ENCODE data around the gene MINDY4.

Gene MINDY4

DNA sequence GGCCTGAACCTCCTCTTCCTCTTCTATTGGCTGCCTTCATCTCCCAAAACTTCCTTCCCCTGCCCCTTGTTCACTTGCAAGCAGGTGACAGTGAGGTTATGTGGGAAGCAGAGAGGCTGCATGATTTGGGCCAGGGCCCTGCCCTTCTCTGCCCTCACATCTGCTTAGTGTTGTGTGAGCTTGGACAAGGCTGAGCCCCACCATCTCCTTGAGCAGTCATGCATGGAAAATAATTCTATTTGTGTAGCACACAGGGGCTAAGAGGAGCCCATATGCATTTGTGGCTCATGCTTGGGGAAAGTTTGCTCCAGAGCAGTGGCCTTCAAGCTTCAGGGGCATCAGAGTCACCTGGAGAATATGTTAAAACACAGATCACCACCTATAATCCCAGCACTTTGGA is 113.7 kb downstream of the MINDY4 start:
- FAIRE-seq = no peak

DNA sequence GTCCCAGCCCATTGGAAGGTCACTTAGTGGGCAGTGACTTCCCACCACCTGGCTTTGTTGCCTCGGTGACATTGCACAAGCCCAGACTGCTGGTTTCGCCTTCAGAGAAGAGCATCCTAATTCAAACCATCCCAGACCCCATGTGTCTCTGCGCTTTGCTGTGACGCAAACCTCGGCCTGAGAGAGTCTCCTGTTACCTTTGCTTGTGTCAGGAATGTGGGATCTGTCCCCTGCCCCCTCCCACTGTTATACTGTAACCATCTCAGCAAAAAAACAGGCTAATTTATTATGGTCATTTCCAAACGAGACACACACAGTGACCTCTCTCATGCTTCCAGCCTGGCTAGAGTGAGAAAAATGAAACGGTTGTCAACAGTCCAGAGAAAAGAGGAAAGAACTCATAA is 115.4 kb downstream of the MINDY4 start:
- FAIRE-seq = no peak

DNA sequence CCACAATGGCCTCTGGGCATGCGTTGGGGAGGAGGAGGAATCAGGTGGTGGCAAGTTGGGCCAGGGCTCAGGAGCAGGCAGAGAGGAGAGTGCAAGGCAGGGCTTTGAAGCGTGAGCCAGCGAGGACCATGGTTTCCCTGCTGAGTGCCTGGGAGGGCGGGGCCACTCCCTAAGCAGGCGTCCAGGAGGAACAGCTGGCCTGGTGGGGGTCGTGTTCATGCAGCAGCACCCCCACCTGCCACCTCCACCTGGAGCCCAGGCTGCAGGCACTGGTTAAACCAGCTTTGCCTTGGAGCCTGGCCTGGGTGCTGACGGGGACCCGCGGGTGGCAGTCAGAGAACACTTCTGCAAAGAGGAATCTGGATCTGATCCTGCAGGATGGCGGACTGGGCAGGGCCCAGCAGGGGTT is 116.3 kb downstream of the MINDY4 start:
- FAIRE-seq = no peak

DNA sequence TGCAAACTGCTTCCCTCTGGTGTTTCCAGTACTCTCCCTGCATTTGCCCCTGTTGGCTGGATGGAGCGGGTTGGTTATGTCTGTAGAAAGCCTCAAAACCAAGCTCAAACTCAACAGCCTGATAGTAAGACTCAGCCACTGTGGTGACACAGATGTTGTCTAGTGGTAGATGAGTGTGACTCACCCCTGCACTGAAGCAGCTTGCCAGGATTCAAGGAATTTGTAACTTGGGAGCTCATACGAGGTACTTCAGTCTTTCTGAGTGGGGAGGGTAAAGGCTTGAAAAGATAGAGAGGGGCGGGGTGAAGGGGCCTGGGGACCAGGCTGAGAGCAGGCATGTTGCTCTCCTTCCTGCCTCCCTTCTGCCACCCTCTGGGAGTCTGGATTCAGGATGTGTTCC is 117.5 kb downstream of the MINDY4 start:
- no peak for FAIRE-seq

DNA sequence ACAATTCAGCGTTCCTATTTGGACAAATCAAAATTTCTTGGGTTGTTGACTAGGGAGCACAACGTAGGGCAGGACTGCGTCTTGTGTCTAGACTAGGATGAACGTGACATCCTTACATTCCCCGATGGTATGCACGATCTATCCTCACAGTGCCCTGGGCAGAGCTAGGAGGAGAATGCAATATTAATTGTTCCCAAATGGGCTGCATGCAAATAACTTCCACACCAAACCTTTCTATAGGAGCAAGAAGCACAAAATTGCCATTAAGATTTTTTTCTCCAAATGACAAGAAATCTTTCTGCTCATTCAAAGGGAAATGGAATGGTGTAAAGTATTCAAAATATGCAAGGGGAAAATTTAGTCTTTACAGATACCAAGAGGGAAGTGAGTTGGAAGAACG is 119.0 kb downstream of the MINDY4 start:
- no peak for FAIRE-seq

DNA sequence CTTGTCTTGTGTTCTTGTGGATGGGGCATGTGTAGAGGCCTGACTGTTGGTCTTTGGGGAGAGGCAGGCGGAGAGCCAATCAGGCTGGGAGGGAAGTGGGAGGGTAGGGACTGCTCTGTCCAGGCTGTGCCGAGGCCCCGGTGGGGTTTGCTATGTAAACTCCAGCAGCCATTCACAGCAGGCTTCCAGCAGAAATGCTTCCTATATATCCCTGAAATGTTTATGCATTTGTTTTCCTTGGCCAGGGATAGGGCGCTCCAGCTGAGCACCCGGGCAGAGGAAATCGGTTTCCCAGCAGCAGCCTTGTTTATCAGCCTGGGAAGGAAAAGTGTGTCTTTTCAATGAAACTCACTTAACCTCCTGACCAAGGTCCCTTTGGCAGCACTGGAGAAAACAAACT is 122.1 kb downstream of the MINDY4 start:
- no peak for FAIRE-seq

DNA sequence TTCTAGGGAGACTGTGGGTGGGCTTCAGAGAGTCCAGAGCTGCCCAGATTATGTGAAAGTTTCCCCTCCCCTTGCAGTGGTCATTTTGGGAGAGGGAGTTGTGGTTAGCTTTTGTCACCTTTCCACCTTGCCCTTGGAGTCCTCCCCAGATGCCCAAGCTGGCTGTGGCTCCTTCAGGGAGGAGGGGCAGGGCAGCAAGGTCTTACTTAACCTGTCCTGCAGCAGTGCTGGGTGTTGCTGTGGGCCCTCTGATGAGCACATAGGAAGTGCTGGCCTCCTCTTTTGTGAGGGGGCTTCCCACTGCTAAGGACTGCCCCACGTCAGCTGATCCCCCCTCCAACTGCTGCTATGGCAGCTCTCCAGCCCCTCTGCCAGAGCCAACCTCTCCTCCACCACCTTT is 122.8 kb downstream of the MINDY4 start:
- no peak for FAIRE-seq

DNA sequence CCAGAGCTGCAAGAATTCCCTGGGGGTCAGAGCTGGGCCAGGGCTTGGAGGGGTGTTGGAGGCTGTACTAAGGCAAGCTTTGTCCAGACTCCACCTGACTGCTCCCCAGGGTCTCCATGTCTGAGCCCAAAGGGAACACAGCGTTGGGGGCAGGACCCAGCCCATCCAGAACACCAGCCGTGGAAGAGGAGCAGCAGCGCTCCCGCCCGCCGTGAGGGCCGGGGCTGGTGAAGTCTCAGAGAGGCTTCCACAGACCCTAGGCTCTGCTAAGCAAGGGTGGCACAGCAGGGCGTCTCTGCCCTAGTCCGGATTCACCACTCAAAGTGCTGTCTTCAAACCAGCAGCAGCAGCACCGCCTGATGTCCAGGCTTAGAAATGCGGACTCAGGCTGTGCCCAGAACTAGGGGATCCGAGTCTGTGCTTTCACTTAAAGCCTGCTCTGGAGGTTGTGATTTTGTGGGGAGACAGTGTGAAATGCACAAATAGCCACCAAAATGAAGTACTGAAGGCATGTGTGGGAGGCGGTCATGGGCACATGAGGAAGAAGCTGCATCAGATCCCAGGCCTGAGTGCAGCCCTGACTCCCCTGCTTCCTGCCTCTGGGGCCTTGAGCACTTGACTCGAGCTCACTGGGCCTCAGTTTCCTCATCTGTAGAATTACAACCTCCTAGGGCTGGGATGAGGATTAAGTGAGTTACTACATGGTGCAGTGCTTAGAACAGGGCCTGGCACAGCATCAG is 123.8 kb downstream of the MINDY4 start:
- FAIRE-seq = no peak

DNA sequence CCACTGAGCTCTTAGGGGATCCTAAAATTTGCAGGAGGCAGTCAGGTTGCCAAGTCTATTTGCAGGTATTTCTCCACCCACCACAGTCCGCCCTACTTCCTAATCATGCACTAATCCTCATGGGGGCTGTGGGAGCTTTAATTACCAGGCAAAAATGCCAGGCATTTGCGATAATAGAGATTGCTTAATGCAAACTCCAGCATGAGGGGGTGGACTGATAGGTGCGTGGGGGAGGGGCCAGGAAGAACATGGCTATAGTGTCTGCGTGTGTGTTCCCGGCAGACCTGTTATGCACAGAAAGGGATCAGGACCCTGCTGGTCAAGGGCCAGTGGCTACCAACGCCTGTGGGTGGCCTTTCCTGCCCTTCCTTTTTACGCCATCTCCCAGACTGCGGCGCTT is 124.8 kb downstream of the MINDY4 start:
- no peak for FAIRE-seq

DNA sequence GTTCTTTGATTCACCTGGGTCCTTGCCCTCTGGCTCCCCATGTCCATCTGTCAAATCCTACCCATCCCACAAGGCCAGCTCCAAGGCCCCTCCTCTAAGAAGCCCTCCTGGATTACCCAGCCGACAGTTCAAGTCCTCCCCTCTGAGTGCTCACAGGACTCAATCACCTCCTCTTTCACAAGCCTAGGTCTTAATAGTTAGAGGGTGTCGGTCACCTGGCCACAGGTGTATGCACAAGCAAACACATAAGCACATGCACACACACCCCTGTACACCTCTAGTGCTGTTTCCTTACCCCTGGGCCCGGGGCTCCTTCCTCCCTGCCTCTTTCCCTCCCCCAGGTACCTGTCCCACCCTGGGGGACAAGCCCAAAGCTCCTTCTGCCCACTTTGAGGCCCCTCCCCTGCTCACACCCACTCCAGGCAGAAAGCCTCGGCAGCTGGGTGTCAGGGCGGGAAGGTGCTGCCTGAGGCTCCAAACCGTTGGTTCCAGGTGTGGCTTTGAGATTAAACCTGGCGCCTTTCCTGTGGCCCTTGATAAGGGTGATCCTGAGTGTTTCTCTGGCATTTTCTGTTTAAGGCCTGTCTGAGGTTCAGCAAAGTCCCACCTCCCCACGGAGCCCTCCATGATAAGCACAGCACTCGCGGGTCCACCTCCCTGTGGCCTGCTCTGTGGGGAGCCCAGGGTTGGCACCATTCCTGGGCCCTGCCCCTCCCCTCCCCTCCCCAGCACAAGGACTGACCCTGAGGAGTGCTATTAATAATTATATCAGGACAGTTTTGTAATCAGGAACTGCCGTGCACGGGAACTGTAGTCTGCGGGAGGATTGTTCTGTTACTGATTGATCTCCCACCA is 125.8 kb downstream of the MINDY4 start:
- no peak for FAIRE-seq

DNA sequence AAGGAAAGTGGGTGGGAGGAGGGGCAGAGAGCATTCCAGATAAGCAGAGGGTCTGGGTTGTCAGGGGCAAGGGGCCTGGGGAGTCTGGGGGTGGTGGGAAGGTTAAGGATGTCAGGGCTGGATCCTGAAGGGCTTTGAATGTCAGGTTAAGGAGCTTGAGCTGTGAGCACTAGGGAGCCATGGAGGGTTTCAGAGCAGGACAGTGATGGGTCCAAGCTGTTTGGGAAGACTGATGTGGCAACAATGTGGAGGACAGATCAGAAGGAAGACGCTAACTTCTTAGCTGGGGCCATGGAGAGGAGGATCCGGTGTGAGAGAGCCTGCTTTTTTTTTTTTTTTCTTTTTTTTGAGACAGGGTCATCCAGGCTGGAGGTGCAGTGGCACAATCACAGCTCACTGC is 126.6 kb downstream of the MINDY4 start:
- no peak for FAIRE-seq

DNA sequence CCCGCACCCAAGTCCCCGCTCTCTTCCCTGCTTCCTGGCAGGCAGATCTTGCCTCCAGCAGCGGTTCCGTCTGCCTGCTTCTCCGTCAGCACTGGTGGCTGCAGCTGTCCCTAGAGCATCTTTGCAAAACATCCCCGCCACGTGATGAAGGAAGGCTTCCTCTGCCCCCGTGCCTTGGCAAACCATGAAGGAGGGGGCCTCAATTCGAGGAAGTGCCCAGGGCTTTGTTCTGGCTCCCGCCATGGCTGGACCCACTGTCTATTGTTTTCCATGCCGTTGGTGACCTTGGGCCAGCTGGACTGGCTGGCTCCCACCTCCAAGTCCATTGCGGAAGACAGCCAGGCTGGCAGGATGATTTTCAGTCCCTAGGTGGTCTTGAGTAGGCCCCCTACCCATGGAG is 127.2 kb downstream of the MINDY4 start:
- FAIRE-seq = no peak

DNA sequence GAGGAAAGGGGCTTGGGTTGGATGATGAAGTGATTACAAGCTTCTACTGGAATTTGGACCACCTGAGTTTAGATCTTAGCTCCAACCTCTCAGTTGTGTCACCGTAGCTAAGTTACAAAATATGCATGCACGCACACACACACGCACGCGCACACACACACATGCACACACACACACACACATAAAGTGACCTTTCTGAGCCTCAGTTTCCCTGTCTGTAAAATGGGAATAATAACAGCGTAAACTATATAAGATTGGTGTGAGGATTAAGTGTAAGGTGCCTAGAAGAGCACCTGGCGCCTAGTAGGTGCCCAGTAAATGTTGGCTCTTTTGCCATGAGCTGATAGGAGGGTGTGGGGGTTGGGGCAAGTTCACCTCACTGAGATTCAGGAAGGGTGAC is 127.8 kb downstream of the MINDY4 start:
- no peak for FAIRE-seq

DNA sequence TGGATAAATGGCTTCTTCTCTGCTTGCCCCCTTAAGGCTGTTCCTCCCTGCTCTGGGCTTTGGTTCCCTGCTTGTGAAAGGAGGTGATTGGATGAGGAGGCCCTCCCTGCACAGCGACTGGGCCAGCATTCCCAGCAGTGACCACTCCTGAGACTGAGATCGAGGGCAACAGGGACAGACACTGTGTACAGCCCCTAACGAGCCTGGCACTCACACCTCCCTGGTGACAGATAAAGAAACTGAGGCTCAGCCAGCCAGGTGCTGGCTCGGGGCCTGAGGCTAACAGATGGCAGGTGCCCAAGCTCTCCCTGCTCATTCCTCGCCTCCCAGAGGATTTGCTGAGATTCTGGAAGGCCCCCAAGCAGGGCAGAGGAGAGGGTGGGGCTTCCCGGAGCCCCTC is 128.4 kb downstream of the MINDY4 start:
- FAIRE-seq = no peak

DNA sequence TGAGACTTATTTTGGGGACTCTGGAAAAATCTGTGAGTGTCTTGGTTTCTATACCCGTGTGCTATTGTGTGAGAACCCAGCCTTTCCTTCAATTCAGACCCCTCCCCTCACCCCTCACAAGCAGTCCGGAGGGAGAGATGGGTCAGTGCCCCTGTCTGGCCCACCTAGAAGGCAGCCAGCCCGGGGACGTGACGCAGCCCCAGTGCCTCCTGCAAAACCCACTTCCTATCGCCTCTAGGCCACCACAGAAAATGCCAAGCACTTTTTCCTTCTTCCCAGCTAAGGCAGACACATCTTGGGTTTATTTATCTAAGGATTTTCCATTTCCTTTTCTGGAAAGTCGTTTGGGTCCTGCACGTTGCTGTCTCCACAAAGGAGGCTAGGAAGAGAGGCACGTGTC is 128.8 kb downstream of the MINDY4 start:
- FAIRE-seq = no peak

DNA sequence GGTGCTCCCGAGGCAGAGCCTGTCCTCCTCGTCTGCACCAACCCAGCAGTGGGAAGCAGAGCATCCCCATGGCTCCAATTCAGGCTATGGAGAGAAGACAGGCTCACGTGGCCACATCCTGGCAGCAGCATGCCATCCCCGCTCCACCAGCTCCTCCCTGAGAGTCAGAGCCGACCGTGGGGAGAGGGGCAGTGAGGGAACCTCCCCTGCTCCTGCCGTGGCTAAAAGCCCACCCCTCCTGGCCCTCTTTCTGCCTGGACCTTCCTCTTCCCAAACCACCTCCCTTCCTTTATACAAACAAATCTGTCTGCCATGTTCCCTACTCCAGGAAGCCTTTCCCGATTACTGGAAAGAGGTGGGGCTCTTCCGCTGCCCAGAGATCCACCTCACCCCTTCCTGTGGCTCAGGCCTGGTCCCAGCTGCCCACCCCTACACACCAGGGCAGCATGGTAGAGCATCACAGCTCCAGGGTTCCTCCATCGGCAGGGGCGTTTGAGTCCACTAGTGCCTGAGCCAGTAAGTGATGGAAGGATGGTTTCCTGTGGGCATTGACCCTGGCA is 129.7 kb downstream of the MINDY4 start:
- FAIRE-seq = no peak

DNA sequence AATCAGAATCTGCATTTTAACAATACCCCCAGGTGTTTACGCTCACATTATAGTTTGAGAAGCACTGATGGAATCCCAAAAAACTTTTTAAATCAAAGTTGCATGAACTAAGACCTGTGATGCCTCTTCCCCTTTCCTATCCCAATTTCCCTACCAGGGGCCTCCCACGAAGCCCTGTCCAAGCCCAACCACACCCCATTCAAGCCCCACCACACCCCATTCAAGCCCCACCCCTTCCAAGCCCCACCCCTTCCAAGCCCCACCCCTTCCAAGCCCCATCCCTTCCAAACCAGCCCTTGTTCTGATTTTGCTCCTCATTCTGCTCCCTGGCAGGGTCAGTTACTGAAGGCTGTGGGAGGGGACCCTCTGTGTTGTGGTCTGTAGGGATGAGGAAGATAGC is 130.6 kb downstream of the MINDY4 start:
- FAIRE-seq = no peak

DNA sequence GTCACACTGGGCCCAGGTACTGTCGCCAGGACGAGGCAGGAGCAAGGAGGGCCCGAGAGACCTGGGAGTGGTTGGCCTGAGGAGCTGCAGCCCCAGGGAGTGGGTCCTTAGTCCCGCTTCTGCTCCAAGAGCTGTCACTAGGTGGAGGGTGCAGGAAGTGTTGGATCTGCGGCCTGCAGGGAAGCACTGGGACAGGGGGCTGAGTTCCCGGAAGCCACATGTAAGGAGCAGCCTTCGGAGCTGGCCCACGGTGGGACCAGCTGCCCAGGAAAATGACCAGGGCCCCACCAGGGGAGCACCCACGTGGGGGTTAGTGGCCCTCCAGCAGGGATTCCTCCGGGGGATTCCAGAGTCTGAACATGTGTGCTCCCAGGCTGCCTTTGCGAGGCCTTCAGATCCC is 131.2 kb downstream of the MINDY4 start:
- no peak for FAIRE-seq

DNA sequence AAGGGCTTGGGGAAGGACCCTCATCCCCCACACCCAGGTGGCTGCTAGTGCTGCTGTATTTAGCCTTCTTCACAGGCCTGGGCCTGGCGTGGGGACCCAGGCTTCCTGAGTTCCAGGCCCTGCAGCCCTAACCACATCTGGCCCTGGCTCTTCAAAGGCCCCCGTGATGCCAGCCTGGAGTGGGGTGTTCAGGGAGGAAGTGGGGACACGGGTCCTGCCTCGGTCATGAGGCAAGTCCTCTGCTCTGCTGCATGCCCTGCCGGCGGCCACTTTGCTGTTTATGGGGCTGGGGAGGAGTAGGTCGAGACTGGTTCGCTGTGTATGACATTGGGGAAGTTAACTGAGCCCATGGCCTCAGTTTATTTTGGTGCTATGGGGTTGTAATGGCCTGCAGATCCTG is 131.9 kb downstream of the MINDY4 start:
- FAIRE-seq = no peak

DNA sequence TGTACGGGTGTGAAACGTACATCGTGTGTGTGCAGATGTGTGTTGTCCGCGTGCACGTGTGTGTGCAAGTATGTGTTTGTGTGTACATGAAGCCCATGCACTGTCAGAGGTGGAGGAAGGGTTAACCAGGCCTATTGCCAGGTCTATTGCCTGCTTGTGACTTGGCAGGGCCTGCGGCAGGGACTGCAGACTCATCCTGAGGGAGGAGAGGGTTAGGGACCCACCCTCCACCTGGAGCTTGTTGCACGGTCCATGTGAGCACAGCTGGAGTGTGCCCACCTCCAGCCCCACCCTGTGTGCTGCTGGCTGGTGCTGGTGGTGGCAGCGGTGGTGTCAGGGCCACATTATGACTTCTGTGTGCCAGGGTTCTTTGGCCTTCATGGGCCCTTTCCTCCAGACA is 133.3 kb downstream of the MINDY4 start:
- no peak for FAIRE-seq

DNA sequence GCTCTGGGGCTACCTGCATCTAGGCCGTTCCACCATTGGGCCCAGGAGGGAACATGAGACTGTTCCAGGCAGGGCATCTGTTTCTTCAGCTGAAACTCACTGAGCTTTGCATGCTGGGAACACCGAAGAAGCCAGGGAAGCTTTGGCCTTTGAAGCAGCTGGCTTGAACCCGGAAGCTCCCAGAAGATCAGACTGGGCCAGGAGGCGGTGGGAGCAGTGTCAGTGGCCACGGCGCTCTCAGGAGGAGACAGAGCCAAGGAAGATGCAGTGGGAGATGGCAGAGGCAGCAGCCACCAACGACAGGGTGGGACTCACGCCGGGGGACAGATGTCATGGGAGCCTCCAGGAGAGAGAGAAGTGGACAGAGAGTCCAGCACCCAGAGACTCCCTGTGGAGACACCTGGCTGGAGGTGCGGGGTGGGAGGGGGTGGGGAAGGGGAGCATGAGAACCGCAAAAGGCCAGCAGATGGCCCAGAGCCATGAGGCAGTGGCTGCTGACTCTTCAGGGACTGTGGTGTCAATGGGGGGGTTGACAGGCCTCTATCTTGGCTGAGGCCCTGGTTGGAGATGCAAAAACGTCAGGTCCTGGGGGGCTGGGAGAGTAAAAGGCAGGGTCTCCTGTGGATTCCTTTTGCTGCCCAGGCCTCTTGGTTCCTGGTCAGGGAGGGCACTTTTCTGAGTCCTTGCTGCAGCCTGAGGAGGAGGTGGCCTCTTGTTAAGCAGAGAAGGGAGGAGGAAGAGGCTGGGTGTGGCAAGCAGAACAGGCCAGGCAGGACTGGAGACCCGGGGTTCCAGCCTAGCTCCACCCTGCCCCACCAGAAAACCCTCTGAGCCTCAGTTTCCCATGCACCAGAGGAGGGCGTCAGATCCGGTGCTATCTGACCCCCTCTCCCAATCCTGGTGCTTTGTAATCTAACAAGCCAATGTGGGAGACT is 134.1 kb downstream of the MINDY4 start:
- FAIRE-seq = no peak

DNA sequence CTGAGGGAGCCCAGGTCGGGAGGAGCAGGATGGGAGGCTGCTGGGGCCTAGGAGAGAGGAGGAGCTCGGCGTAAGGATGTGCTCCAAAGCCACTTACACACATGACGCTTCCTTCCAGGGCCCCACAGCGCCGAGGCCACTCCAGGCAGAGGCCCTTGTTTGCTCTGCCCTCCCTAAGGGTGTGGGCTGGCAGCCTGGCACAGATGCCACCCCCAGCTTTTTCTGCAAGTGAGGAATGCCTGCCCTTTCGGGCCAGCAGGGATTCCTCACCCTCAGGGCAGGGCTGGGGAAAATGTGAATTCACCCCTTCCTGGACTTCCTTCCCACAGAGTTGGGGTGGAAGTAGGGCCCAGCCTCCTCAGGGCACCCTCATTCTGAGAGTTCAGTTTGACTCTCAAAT is 134.8 kb downstream of the MINDY4 start:
- FAIRE-seq = no peak
